GM23338 (cell line): Measurements from ENCODE around the gene ZNF322. TPM values are rescaled to one million over a fixed set of nuclear protein-coding genes. Genes with fewer than 3 reads are reported as not detected.

Experiments
- ATAC-seq: fragments of 200-7000 bp; cut with Tn5 transposase; 3 replicates; pipeline ENCODE4 v1.9.1; 2020
- DNase-seq: peaks from one replicate; pipeline ENCODE4 v3.0.0-alpha.2; 2015; ENCODE audit warnings: low spot score
- H2AFZ ChIP-seq: fragments of 200-600 bp; sonication (generic); 2 replicates; pipeline ENCODE4 v1.8.0; 2016; ENCODE audit warnings: antibody characterized with exemption, mild to moderate bottlenecking, moderate library complexity
- H3F3A ChIP-seq: fragments of 200-600 bp; sonication (generic); replicated peaks from 2 replicates; pipeline ENCODE4 v1.8.0; 2017; ENCODE audit warnings: antibody characterized with exemption, mixed run types, low read depth
- H3K27ac ChIP-seq: fragments of 200-600 bp; sonication (generic); 2 replicates; pipeline ENCODE4 v1.6.1; 2016; ENCODE audit warnings: low read depth
- H3K27me3 ChIP-seq: fragments of 200-600 bp; sonication (generic); 2 replicates; pipeline ENCODE4 v1.8.0; 2016; ENCODE audit warnings: mild to moderate bottlenecking, mixed run types, moderate library complexity; ENCODE audit not compliant: insufficient read depth
- H3K36me3 ChIP-seq: fragments of 200-600 bp; sonication (generic); 2 replicates; pipeline ENCODE4 v1.8.0; 2016; ENCODE audit warnings: mild to moderate bottlenecking; ENCODE audit not compliant: insufficient read depth
- H3K4me1 ChIP-seq: fragments of 200-600 bp; sonication (generic); 2 replicates; pipeline ENCODE4 v1.8.0; 2016; ENCODE audit warnings: mild to moderate bottlenecking, moderate library complexity; ENCODE audit not compliant: insufficient read depth
- H3K4me2 ChIP-seq: fragments of 200-600 bp; sonication (generic); 2 replicates; pipeline ENCODE4 v1.7.1; 2017; ENCODE audit warnings: mixed run types
- H3K4me3 ChIP-seq: fragments of 200-600 bp; sonication (generic); 2 replicates; pipeline ENCODE4 v1.6.1; 2016; ENCODE audit warnings: mixed run types
- H3K79me2 ChIP-seq: fragments of 200-600 bp; sonication (generic); replicated peaks from 2 replicates; pipeline ENCODE4 v1.8.0; 2017; ENCODE audit warnings: mild to moderate bottlenecking; ENCODE audit not compliant: insufficient read depth
- H3K9me2 ChIP-seq: fragments of 200-600 bp; sonication (generic); 2 replicates; pipeline ENCODE4 v1.8.0; 2017; ENCODE audit not compliant: insufficient read depth
- H4K20me1 ChIP-seq: fragments of 200-600 bp; sonication (generic); replicated peaks from 2 replicates; pipeline ENCODE4 v1.8.0; 2017; ENCODE audit warnings: mild to moderate bottlenecking; ENCODE audit not compliant: insufficient read depth
- H3K27ac Mint-ChIP-seq: 2 replicates; pipeline ENCODE4 v1.8.0; 2020; ENCODE audit warnings: inconsistent platforms, mild to moderate bottlenecking, moderate library complexity, mixed read lengths
- H3K27me3 Mint-ChIP-seq: 3 replicates; pipeline ENCODE4 v1.8.0; 2022; ENCODE audit warnings: low read depth, mild to moderate bottlenecking, moderate library complexity, mixed read lengths, inconsistent platforms; ENCODE audit not compliant: insufficient read depth, poor library complexity
- H3K36me3 Mint-ChIP-seq: 3 replicates; pipeline ENCODE4 v1.8.0; 2021; ENCODE audit warnings: low read depth, mild to moderate bottlenecking, inconsistent platforms, moderate library complexity, mixed read lengths
- H3K4me1 Mint-ChIP-seq: 3 replicates; pipeline ENCODE4 v1.8.0; 2020; ENCODE audit warnings: mild to moderate bottlenecking, inconsistent platforms, mixed read lengths
- H3K4me3 Mint-ChIP-seq: 3 replicates; pipeline ENCODE4 v1.8.0; 2021; ENCODE audit warnings: moderate library complexity, mild to moderate bottlenecking, inconsistent platforms, mixed read lengths
- H3K9me3 Mint-ChIP-seq: 3 replicates; pipeline ENCODE4 v1.8.0; 2020; ENCODE audit warnings: moderate library complexity, mild to moderate bottlenecking, inconsistent platforms, mixed read lengths
- CREB1 ChIP-seq: fragments of 250-450 bp; sonication (Bioruptor Pico); IDR thresholded peaks from 2 replicates; pipeline ENCODE4 v1.5.0; 2020; ENCODE audit warnings: low read depth, mild to moderate bottlenecking, moderate library complexity
- CTCF ChIP-seq, 2 experiments: fragments of 200-600 bp in 1 of 2; sonication (generic) in 1 of 2; conservative IDR thresholded peaks; 2 replicates each; pipeline versions ENCODE4 v1.5.1 to v1.6.1; 2016 to 2017; ENCODE audit warnings: antibody characterized with exemption in 2 of 2, low read depth in 2 of 2, mild to moderate bottlenecking in 2 of 2, moderate library complexity in 1 of 2
- EZH2 ChIP-seq: fragments of 200-600 bp; sonication (generic); IDR thresholded peaks from one replicate; pipeline ENCODE4 v1.8.0; 2017; ENCODE audit warnings: antibody characterized with exemption, mild to moderate bottlenecking, low read depth; ENCODE audit not compliant: unreplicated experiment
- EZH2phosphoT487 ChIP-seq: fragments of 200-600 bp; sonication (generic); IDR thresholded peaks from one replicate; pipeline ENCODE4 v1.8.1; 2018; ENCODE audit warnings: antibody characterized with exemption; ENCODE audit not compliant: unreplicated experiment
- JUNB ChIP-seq: IDR thresholded peaks from one replicate; pipeline ENCODE4 v1.6.1; 2016; ENCODE audit warnings: antibody characterized with exemption; ENCODE audit not compliant: unreplicated experiment
- NANOG ChIP-seq: IDR thresholded peaks from 2 replicates; pipeline ENCODE4 v1.6.1; 2016; ENCODE audit warnings: antibody characterized with exemption, borderline replicate concordance
- POLR2AphosphoS5 ChIP-seq: IDR thresholded peaks from 2 replicates; pipeline ENCODE4 v1.6.1; 2016; ENCODE audit warnings: antibody characterized with exemption, low read depth
- STAT1 ChIP-seq: IDR thresholded peaks from one replicate; pipeline ENCODE4 v1.6.1; 2016; ENCODE audit warnings: antibody characterized with exemption; ENCODE audit not compliant: unreplicated experiment
- ZNF114 ChIP-seq: fragments of 250-450 bp; sonication (Bioruptor Pico); IDR thresholded peaks from 2 replicates; pipeline ENCODE4 v1.5.0; 2020; ENCODE audit warnings: mild to moderate bottlenecking, moderate library complexity
- ZNF331 ChIP-seq: fragments of 250-450 bp; sonication (Bioruptor Pico); IDR thresholded peaks from 2 replicates; pipeline ENCODE4 v1.5.0; 2020; ENCODE audit warnings: low read depth, mild to moderate bottlenecking, moderate library complexity
- ZNF462 ChIP-seq: fragments of 250-450 bp; sonication (Bioruptor Pico); IDR thresholded peaks from 2 replicates; pipeline ENCODE4 v1.5.0; 2020; ENCODE audit warnings: mild to moderate bottlenecking, moderate library complexity
- polyA plus RNA-seq: library from polyadenylated mRNA; unstranded; fragments of >200 nt; fragmentation: Nextera tagmentation; extraction: Ambion mirVana; gene quantifications from 2 replicates; pipeline ENCODE4 v1.2.1, GENCODE V29; 2016
- total RNA-seq: library from RNA; depleted of rRNA; stranded (reverse); fragments of >200 nt; shearing (Covaris generic); gene quantifications from 2 replicates; pipeline ENCODE4 v1.2.3, GENCODE V29; 2014
- TF ChIP-seq, protein P1 (sequence below): IDR thresholded peaks from one replicate; pipeline ENCODE4 v1.6.1; 2018; ENCODE audit warnings: antibody characterized with exemption; ENCODE audit not compliant: unreplicated experiment
- TF ChIP-seq, protein P2 (sequence below): IDR thresholded peaks from 2 replicates; pipeline ENCODE4 v1.6.1; 2016; ENCODE audit warnings: antibody characterized with exemption

Gene ZNF322
- total and polyA plus RNA-seq, 2 experiments from 2014 or later: 43.3 to 61.0 TPM

DNA sequence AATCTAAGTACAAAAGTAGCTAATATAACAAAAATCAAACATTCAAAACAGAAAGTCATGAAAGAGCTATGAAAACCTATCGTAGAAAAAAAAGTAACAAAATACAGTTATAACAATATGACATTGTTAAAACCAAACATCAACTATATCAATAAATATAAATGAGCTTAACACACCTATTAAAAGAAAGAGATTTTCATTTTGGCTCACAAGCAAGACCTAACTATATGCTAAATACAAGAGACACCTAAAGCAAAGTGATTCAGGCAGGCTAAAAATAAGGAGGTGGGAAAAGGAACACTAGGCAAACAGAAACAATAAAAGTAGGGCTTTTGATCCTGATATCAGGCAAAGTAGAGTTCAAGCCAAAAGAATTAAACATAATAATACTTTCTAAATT lies 13.5 kb downstream of the ZNF322 start:
- no peaks in the 10 kb centered on the region for H3K4me1 Mint-ChIP-seq
- peaks cover 37% of the 10 kb centered on the region for H3K36me3 Mint-ChIP-seq
- DNase-seq (no peak), ATAC-seq (no peak)
- H3K4me3 Mint-ChIP-seq: no peak overlapping the region
- Histone ChIP-seq H4K20me1 (peaks cover 17% of the 10 kb centered on the region), H3K4me3 (no peak overlapping the region), H2AFZ (no peak overlapping the region), H3K4me1 (no peaks in the 10 kb centered on the region), H3K27me3 (no peaks in the 10 kb centered on the region), H3F3A (no peaks in the 10 kb centered on the region), H3K36me3 (peaks cover 17% of the 10 kb centered on the region), H3K27ac (no peak overlapping the region), H3K9me2 (no peaks in the 10 kb centered on the region), H3K79me2 (peaks cover 65% of the 10 kb centered on the region), H3K4me2 (no peak overlapping the region)
- H3K27ac Mint-ChIP-seq: no peak overlapping the region
- no peaks in the 10 kb centered on the region for H3K27me3 Mint-ChIP-seq
- H3K9me3 Mint-ChIP-seq: no peaks in the 10 kb centered on the region
- TF ChIP-seq STAT1 (no peak), ZNF331 (CRISPR knock-in tag) (no peak), NANOG (no peak), CREB1 (CRISPR knock-in tag) (no peak), POLR2AphosphoS5 (no peak), ZNF462 (CRISPR knock-in tag) (no peak), ZNF114 (CRISPR knock-in tag) (no peak), JUNB (no peak), CTCF (conservative IDR thresholded peaks at IDR 0.05; ENCODE audit: low read depth in 2 of 2) (no peak), EZH2phosphoT487 (no peak), EZH2 (no peak)
- TF ChIP-seq, protein P1, sequence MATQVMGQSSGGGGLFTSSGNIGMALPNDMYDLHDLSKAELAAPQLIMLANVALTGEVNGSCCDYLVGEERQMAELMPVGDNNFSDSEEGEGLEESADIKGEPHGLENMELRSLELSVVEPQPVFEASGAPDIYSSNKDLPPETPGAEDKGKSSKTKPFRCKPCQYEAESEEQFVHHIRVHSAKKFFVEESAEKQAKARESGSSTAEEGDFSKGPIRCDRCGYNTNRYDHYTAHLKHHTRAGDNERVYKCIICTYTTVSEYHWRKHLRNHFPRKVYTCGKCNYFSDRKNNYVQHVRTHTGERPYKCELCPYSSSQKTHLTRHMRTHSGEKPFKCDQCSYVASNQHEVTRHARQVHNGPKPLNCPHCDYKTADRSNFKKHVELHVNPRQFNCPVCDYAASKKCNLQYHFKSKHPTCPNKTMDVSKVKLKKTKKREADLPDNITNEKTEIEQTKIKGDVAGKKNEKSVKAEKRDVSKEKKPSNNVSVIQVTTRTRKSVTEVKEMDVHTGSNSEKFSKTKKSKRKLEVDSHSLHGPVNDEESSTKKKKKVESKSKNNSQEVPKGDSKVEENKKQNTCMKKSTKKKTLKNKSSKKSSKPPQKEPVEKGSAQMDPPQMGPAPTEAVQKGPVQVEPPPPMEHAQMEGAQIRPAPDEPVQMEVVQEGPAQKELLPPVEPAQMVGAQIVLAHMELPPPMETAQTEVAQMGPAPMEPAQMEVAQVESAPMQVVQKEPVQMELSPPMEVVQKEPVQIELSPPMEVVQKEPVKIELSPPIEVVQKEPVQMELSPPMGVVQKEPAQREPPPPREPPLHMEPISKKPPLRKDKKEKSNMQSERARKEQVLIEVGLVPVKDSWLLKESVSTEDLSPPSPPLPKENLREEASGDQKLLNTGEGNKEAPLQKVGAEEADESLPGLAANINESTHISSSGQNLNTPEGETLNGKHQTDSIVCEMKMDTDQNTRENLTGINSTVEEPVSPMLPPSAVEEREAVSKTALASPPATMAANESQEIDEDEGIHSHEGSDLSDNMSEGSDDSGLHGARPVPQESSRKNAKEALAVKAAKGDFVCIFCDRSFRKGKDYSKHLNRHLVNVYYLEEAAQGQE: no peak
- TF ChIP-seq, protein P2, sequence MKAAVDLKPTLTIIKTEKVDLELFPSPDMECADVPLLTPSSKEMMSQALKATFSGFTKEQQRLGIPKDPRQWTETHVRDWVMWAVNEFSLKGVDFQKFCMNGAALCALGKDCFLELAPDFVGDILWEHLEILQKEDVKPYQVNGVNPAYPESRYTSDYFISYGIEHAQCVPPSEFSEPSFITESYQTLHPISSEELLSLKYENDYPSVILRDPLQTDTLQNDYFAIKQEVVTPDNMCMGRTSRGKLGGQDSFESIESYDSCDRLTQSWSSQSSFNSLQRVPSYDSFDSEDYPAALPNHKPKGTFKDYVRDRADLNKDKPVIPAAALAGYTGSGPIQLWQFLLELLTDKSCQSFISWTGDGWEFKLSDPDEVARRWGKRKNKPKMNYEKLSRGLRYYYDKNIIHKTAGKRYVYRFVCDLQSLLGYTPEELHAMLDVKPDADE: no peak
